Endometrial microvascular endothelial cells (primary cell): ENCODE results near the gene NFATC4. TPM values are rescaled to one million over a fixed set of nuclear protein-coding genes. Genes with fewer than 3 reads are reported as not detected.

ENCODE experiments used
- in situ Hi-C: cut with HindIII; loops from 2 replicates; pipeline ENCODE4 v1.10.0; 2017; ENCODE audit warnings: low sequenced_read_pairs, low pct_unique_long_range_greater_than_20kb; ENCODE audit errors: inconsistent ontology term
- total RNA-seq: library from RNA; depleted of rRNA; stranded (reverse); fragments of >200 nt; gene quantifications from one replicate; pipeline ENCODE4 v1.2.3, GENCODE V29; 2015; ENCODE audit errors: inconsistent ontology term

Gene NFATC4
- total RNA-seq, 1 donor from 2014 or later = 11.9 TPM

GRCh38 chr14:24398653-24399446 is 30.9 kb downstream of the NFATC4 start, which contains the start of gene NYNRIN:
NYNRIN (plus strand) TSS chr14:24399003; CDS start chr14:24399247, 244 bp downstream.
- in situ Hi-C loops = no loop called here

- in situ Hi-C loops = no loop called here
These were observed 31.5 kb downstream of the NFATC4 start for GRCh38 chr14:24399447-24399822.

GRCh38 chr14:24399999-24400718 is 32.2 kb downstream of the NFATC4 start:
- in situ Hi-C loops = no loop called here

GRCh38 chr14:24401810-24402702 is 34.1 kb downstream of the NFATC4 start:
- in situ Hi-C loops = no loop called here

- in situ Hi-C loops = no loop called here
These were observed 35.5 kb downstream of the NFATC4 start for GRCh38 chr14:24403294-24403998.

- in situ Hi-C loops = no loop called here
These were observed 36.8 kb downstream of the NFATC4 start for GRCh38 chr14:24404814-24405213.

GRCh38 chr14:24406416-24406815 is 38.4 kb downstream of the NFATC4 start:
- in situ Hi-C loops = no loop called here

GRCh38 chr14:24407608-24408325 is 39.8 kb downstream of the NFATC4 start:
- in situ Hi-C loops = no loop called here

GRCh38 chr14:24408764-24409163 is 40.8 kb downstream of the NFATC4 start:
- in situ Hi-C loops = no loop called here

- in situ Hi-C loops = no loop called here
These were observed 41.2 kb downstream of the NFATC4 start for GRCh38 chr14:24409192-24409591.

- in situ Hi-C loops = no loop called here
These were observed 42.0 kb downstream of the NFATC4 start for GRCh38 chr14:24409956-24410355.

- in situ Hi-C loops = no loop called here
These were observed 43.7 kb downstream of the NFATC4 start for GRCh38 chr14:24411443-24412389.

- in situ Hi-C loops = no loop called here
These were observed 46.1 kb downstream of the NFATC4 start for GRCh38 chr14:24414077-24414476.

GRCh38 chr14:24414732-24415420 is 46.9 kb downstream of the NFATC4 start:
- in situ Hi-C loops = no loop called here

- in situ Hi-C loops = no loop called here
These were observed 47.7 kb downstream of the NFATC4 start for GRCh38 chr14:24415421-24416253.
